ENCODE results near the gene TMEM163. TPM values are rescaled to one million over a fixed set of nuclear protein-coding genes. Genes with fewer than 3 reads are reported as not detected.
"Not testable (repeated sequence)": the region's sequence is repeated elsewhere in the genome, so short reads cannot be mapped to it uniquely, and the experiment has no call there.

Gene TMEM163
- under 1 TPM; 0.14 to 0.19 TPM for total RNA-seq

GRCh38 chr2:134718817-134719814 lies at the start of gene TMEM163:
Gene TMEM163 (minus strand): TSS chr2:134719000.
- POLR2A ChIA-PET = no interaction called here
- H3K4me3 Mint-ChIP-seq = peak within 1 kb of the TSS; percentile 58
- no peaks in the 10 kb centered on the region for H3K36me3 Mint-ChIP-seq
- peak; percentile 39 for DNase-seq
- H3K9me3 Mint-ChIP-seq = no peaks in the 10 kb centered on the region
- H3K27ac Mint-ChIP-seq = no peak within 1 kb of the TSS
- peaks cover 15% of the 10 kb centered on the region for H3K4me1 Mint-ChIP-seq
- peak; percentile 59 for ATAC-seq (ENCODE audit: low read depth)
- peaks cover 76% of the 10 kb centered on the region for H3K27me3 Mint-ChIP-seq

- Mint-ChIP-seq H3K4me3 (no peak overlapping the region), H3K27ac (no peak overlapping the region)
- ATAC-seq (ENCODE audit: low read depth) = no peak
These were observed 47.8 kb upstream of the TMEM163 start for GRCh38 chr2:134766583-134766982.

DNA sequence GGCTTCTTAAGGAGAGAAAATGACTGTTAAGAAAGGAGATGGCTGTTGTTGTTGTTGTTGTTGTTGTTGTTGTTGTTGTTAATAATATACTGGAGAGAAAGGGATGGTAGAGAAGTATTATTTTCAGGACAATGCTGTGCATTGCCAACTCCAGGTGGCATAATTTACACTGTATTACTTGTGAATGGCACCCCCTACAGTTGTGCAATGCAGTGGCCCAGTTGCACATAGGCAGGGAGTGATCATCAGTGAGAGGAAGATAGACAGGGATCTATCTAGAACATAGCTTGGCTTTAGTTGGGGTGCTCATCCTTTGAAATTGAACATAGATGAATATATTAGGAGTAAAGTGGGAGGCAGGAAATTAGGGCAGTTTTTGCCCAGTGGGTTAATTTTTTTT lies 47.2 kb upstream of the TMEM163 start:
- Mint-ChIP-seq H3K4me1 (no peaks in the 10 kb centered on the region), H3K36me3 (no peaks in the 10 kb centered on the region), H3K9me3 (peaks cover 4% of the 10 kb centered on the region), H3K27me3 (peaks cover 9% of the 10 kb centered on the region), H3K27ac (no peak overlapping the region), H3K4me3 (no peak overlapping the region)
- ATAC-seq (ENCODE audit: low read depth) (no peak), DNase-seq (no peak)
- POLR2A ChIA-PET = no interaction called here

More at GRCh38 chr2:134766583-134766982, 47.8 kb upstream of the TMEM163 start:
- Mint-ChIP-seq H3K9me3 (peaks cover 4% of the 10 kb centered on the region), H3K27me3 (peaks cover 9% of the 10 kb centered on the region), H3K36me3 (no peaks in the 10 kb centered on the region), H3K4me1 (no peaks in the 10 kb centered on the region)
- POLR2A ChIA-PET = no interaction called here
- no peak for DNase-seq

DNA sequence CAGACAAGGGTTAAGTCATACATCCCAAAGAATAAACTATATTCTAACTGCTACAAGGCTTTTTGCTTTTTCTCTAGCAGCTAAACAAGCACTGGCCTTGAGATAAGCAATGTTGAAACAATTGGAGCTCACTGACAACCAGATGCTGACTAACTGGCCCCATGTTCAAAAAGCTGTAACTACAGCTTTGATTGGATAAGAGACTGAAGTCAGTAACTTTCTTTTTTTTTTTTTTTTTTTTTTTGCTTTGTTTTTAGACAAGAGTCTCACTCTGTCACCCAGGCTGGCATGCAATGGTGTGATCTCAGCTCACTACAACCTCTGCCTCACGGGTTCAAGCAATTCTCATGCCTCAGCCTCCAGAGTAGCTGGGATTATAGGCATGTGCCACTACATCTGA lies 45.4 kb upstream of the TMEM163 start:
- Mint-ChIP-seq H3K9me3 (peaks cover 4% of the 10 kb centered on the region), H3K27ac (no peak overlapping the region), H3K36me3 (no peaks in the 10 kb centered on the region), H3K4me1 (no peaks in the 10 kb centered on the region), H3K4me3 (no peak overlapping the region), H3K27me3 (peaks cover 16% of the 10 kb centered on the region)
- POLR2A ChIA-PET = no interaction called here
- no peak for ATAC-seq (ENCODE audit: low read depth)
- DNase-seq = no peak

GRCh38 chr2:134763164-134763710 lies 44.4 kb upstream of the TMEM163 start:
- no peak for ATAC-seq (ENCODE audit: low read depth)
- no peaks in the 10 kb centered on the region for H3K36me3 Mint-ChIP-seq
- no peak overlapping the region for H3K4me3 Mint-ChIP-seq
- H3K4me1 Mint-ChIP-seq = peaks cover 2% of the 10 kb centered on the region
- H3K27ac Mint-ChIP-seq = no peak overlapping the region
- POLR2A ChIA-PET = no interaction called here
- H3K27me3 Mint-ChIP-seq = peaks cover 24% of the 10 kb centered on the region
- no peak for DNase-seq
- H3K9me3 Mint-ChIP-seq = peaks cover 4% of the 10 kb centered on the region

- H3K4me1 Mint-ChIP-seq = peaks cover 2% of the 10 kb centered on the region
- POLR2A ChIA-PET = no interaction called here
- H3K4me3 Mint-ChIP-seq = no peak overlapping the region
- H3K36me3 Mint-ChIP-seq = no peaks in the 10 kb centered on the region
- ATAC-seq (ENCODE audit: low read depth) = no peak
- no peak overlapping the region for H3K27ac Mint-ChIP-seq
- peaks cover 4% of the 10 kb centered on the region for H3K9me3 Mint-ChIP-seq
- DNase-seq = no peak
- peaks cover 27% of the 10 kb centered on the region for H3K27me3 Mint-ChIP-seq
These were observed 43.7 kb upstream of the TMEM163 start for GRCh38 chr2:134762508-134762907.

- ATAC-seq (ENCODE audit: low read depth) (no peak), DNase-seq (no peak)
- Mint-ChIP-seq H3K4me3 (no peak overlapping the region), H3K4me1 (peaks cover 2% of the 10 kb centered on the region), H3K27ac (no peak overlapping the region), H3K27me3 (peaks cover 35% of the 10 kb centered on the region), H3K9me3 (peaks cover 1% of the 10 kb centered on the region), H3K36me3 (peaks cover 2% of the 10 kb centered on the region)
- POLR2A ChIA-PET = no interaction called here
These were observed 41.6 kb upstream of the TMEM163 start for GRCh38 chr2:134760385-134760784.

DNA sequence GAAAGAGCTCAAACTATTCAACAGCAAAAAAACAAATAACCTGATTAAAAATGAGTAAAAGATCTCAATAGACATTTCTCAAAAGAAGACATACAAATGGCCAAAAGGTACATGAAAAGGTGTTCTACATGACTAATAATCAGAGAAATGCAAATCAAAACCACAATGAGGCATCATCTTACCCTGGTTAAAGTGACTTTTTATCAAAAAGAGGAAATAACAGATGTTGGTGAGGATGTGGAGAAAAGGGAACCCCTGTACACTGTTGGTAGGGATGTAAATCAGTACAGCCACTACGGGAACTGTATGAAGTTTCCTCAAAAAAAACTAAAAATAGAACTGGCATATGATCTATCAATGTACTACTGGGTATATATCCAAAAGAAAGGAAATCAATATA lies 39.8 kb upstream of the TMEM163 start:
- H3K4me1 Mint-ChIP-seq = peaks cover 2% of the 10 kb centered on the region
- POLR2A ChIA-PET = no interaction called here
- H3K27ac Mint-ChIP-seq = no peak overlapping the region
- H3K9me3 Mint-ChIP-seq = peaks cover 4% of the 10 kb centered on the region
- peaks cover 42% of the 10 kb centered on the region for H3K27me3 Mint-ChIP-seq
- DNase-seq = no peak
- no peak for ATAC-seq (ENCODE audit: low read depth)
- H3K4me3 Mint-ChIP-seq = no peak overlapping the region
- peaks cover 2% of the 10 kb centered on the region for H3K36me3 Mint-ChIP-seq

DNA sequence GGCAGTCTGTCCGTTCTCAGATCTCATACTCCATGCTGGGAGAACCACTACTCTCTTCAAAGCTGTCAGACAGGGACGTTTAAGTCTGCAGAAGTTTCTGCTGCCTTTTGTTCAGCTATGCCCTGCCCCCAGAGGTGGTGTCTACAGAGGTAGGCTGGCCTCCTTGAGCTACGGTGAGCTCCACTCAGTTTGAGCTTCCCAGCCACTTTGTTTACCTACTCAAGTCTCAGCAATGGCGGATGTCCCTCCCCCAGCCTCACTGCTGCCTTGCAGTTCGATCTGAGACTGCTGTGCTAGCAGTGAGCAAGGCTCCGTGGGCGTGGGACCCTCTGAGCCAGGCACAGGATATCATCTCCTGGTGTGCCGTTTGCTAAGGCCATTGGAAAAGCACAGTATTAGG lies 33.2 kb upstream of the TMEM163 start:
- H3K9me3 Mint-ChIP-seq; H3K27ac Mint-ChIP-seq; H3K4me1 Mint-ChIP-seq; H3K36me3 Mint-ChIP-seq; DNase-seq; POLR2A ChIA-PET; ATAC-seq (ENCODE audit: low read depth); H3K4me3 Mint-ChIP-seq: not testable (repeated sequence)
- peaks cover 40% of the 10 kb centered on the region for H3K27me3 Mint-ChIP-seq

DNA sequence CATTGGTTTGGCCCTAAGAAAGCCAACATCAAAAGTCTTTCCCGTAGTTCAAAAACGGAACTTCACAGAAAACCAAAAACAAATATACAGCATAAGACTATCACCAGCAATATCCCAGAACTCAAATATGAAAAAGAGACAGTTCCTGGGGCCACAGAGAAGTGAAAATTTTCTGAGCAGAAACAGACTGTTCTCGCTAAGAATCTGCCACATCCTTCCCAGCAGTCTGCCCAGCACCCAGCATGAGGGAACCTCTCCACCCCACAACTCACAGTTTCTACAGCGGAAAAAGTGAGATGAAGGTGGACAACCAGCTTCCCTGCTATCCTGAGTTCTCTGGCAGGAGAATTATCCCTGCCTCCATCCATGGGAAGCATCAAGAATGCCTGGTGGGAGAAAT lies 26.7 kb upstream of the TMEM163 start:
- Mint-ChIP-seq H3K4me1 (peaks cover 5% of the 10 kb centered on the region), H3K4me3 (no peak overlapping the region), H3K36me3 (no peaks in the 10 kb centered on the region)

GRCh38 chr2:134745023-134745422 lies 26.2 kb upstream of the TMEM163 start:
- POLR2A ChIA-PET = no interaction called here
- ATAC-seq (ENCODE audit: low read depth) (no peak), DNase-seq (no peak)
- H3K4me3 Mint-ChIP-seq = no peak overlapping the region
- no peak overlapping the region for H3K27ac Mint-ChIP-seq
- no peaks in the 10 kb centered on the region for H3K36me3 Mint-ChIP-seq
- H3K9me3 Mint-ChIP-seq = no peaks in the 10 kb centered on the region
- peaks cover 24% of the 10 kb centered on the region for H3K27me3 Mint-ChIP-seq
- H3K4me1 Mint-ChIP-seq = peaks cover 5% of the 10 kb centered on the region

More for the DNA sequence above, 26.7 kb upstream of the TMEM163 start:
- POLR2A ChIA-PET = no interaction called here
- ATAC-seq (ENCODE audit: low read depth) (no peak), DNase-seq (no peak)
- Mint-ChIP-seq H3K9me3 (no peaks in the 10 kb centered on the region), H3K27me3 (peaks cover 24% of the 10 kb centered on the region), H3K27ac (no peak overlapping the region)

DNA sequence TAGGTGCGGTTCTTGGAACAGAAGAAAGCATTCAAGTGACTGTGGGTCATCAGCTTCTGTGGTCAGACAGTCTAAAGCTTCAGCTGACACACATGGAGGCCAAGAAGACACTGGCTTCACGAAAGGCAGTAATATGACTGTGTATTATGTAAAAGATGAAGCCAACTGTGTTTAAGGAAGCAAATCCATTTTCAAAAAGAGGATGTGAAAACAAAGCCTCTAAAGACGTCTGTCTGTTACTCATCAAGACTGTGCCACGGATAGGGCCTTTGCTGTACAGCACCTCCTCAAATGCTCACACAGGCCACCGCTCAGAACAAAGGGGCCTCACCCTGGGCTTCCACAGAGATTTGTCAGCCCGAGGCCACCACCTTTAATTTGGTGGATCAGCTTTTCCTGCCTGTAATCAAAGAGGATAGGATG lies 21.1 kb upstream of the TMEM163 start:
- peaks cover under 1% of the 10 kb centered on the region for H3K4me1 Mint-ChIP-seq
- peaks cover 20% of the 10 kb centered on the region for H3K27me3 Mint-ChIP-seq
- H3K27ac Mint-ChIP-seq = no peak overlapping the region
- no peaks in the 10 kb centered on the region for H3K36me3 Mint-ChIP-seq
- H3K4me3 Mint-ChIP-seq = no peak overlapping the region
- DNase-seq = no peak
- no peaks in the 10 kb centered on the region for H3K9me3 Mint-ChIP-seq
- ATAC-seq (ENCODE audit: low read depth) = no peak
- POLR2A ChIA-PET = no interaction called here

- Mint-ChIP-seq H3K4me3 (no peak overlapping the region), H3K27me3 (peaks cover 19% of the 10 kb centered on the region), H3K4me1 (no peaks in the 10 kb centered on the region), H3K27ac (no peak overlapping the region), H3K36me3 (no peaks in the 10 kb centered on the region), H3K9me3 (no peaks in the 10 kb centered on the region)
- POLR2A ChIA-PET = no interaction called here
- DNase-seq (no peak), ATAC-seq (ENCODE audit: low read depth) (no peak)
These were observed 20.6 kb upstream of the TMEM163 start for GRCh38 chr2:134739236-134739878.
